Fibroblast of pulmonary artery (primary cell): ENCODE measurements around the gene IFNA4.

Source experiments
- DNase-seq: peaks from one replicate; pipeline ENCODE4 v3.0.0-alpha.2; 2010; ENCODE audit warnings: low read depth
- H3K4me3 ChIP-seq: replicated peaks from 2 replicates; pipeline ENCODE4 v1.5.1; 2011; ENCODE audit warnings: low read depth, mild to moderate bottlenecking, control low read depth, low read length, moderate library complexity
- TF ChIP-seq, protein P1 (sequence below): IDR thresholded peaks from 2 replicates; pipeline ENCODE4 v1.5.1; 2011; ENCODE audit warnings: mild to moderate bottlenecking, control low read depth, low read length, inconsistent platforms; ENCODE audit errors: missing control alignments

IFNA4 gene

DNA sequence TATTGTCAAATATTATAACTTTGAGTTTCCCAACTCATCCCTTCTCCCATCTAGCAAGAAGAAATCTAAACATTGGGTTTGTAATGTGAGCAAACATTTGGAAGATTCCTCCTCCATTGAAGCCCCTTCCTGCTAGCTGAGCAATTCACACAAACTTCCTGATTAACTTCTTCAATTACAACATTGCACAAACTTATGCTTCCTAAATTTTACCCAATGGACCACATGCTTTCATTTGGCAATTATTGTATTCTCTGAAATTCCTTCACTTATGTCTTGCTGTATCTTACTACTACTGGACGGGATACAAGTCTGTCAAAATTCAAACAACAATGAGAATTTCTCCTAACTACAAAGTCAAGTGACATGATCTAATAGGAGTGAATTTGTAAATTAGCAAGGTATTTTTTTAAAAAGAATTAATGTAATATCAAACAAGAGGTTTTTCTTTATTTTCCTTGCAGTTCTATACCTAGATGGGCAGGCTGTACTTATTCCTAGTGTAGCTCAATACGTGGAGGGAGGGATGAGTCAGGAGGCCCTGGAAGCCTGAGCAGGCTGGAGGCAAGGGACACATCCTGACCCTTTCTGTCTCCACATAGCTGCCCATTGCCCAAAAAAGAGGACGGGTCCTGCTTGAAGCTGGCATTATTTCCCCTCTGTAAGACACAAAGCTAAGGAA, 33.9 kb downstream of the IFNA4 start:
- TF ChIP-seq, protein P1, sequence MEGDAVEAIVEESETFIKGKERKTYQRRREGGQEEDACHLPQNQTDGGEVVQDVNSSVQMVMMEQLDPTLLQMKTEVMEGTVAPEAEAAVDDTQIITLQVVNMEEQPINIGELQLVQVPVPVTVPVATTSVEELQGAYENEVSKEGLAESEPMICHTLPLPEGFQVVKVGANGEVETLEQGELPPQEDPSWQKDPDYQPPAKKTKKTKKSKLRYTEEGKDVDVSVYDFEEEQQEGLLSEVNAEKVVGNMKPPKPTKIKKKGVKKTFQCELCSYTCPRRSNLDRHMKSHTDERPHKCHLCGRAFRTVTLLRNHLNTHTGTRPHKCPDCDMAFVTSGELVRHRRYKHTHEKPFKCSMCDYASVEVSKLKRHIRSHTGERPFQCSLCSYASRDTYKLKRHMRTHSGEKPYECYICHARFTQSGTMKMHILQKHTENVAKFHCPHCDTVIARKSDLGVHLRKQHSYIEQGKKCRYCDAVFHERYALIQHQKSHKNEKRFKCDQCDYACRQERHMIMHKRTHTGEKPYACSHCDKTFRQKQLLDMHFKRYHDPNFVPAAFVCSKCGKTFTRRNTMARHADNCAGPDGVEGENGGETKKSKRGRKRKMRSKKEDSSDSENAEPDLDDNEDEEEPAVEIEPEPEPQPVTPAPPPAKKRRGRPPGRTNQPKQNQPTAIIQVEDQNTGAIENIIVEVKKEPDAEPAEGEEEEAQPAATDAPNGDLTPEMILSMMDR, result no peak
- DNase-seq, result peak; percentile 10
- H3K4me3 ChIP-seq, result no peak overlapping the region

DNA sequence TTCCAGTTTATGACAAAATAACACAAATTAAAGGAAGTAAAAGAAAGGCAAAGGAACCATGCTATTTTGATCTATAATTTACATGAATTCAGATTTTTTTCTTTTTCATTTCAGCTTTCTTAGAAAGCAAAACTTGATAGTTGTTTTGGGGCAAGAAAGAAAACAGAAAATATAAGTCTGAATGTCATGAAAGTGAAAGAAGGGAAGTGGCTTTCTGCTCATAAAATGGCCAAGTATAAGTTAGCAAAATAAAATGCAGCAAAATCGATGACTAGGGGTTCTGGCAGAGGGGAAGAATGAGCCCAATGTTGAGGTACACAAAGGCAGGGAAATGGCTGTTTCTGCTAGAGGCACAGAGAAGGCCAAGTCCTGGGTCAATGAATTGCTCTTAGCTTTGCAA, 42.8 kb downstream of the IFNA4 start:
- no peak overlapping the region for H3K4me3 ChIP-seq
- DNase-seq, result no peak
- TF ChIP-seq, protein P1, result no peak

DNA sequence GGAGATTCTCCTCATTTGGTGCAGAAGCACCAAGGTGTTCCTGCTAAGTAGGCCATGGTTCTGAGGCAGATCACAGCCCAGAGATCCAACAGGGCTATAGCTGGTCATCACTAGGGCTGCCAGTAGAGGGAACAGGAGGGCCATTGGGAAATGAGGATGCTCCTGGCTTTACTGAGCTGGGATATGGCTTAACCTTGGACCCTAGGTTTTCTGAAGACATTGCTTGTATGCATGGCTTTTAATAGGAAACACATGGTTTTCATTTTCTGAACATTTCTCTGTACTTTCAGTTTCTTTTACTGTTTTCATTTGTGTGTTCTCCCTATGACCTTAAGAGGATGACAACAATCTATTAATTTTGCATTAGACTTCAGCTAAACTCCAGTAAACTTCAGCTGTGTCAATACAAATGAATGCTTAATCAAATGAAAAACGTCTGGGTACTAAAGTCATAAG, 45.9 kb downstream of the IFNA4 start, which contains the start of gene IFNW1:
TSS of gene IFNW1 (minus strand) at position 406 of the 456 bp plus-strand sequence. CDS start at position 144, 262 bp downstream.
- TF ChIP-seq, protein P1, result peak; percentile 30

DNA sequence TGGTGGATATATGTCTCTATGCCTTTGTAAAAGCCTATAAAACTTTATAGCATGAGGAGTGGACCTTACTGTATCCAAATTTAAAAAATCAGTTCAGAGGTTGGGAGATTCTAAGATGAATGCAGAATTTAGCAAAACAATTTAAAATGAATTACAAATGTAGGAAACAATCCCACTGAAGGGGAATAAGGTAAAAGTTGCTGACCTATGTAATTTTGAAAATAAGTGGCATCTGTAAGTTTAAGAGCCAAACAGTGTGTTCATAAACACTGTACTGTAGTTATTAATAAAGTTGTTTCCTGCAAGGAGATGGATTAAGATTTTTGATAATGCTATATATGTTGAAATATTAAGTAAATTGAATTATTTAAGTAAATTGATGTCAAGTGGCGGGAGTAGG, 50.4 kb downstream of the IFNA4 start:
- TF ChIP-seq, protein P1, result no peak
- no peak overlapping the region for H3K4me3 ChIP-seq
- no peak for DNase-seq

More for the DNA sequence above, 45.9 kb downstream of the IFNA4 start, which contains the start of gene IFNW1:
- H3K4me3 ChIP-seq, result no peak within 1 kb of the TSS
- DNase-seq, result no peak
